MG63 (cell line): Measurements from ENCODE around the gene ARHGEF28. TPM values are rescaled to one million over a fixed set of nuclear protein-coding genes. Genes with fewer than 3 reads are reported as not detected.

Experiments used
- DNase-seq: peaks from one replicate; pipeline ENCODE4 v3.0.0-alpha.2; 2020
- H3K27me3 ChIP-seq: fragments of 250-450 bp; sonication (Bioruptor Pico); 2 replicates; pipeline ENCODE4 v1.5.1; 2020; ENCODE audit warnings: mild to moderate bottlenecking, moderate library complexity
- H3K36me3 ChIP-seq: fragments of 250-450 bp; sonication (Bioruptor Pico); 2 replicates; pipeline ENCODE4 v1.5.1; 2020; ENCODE audit warnings: mild to moderate bottlenecking, moderate library complexity
- H3K4me3 ChIP-seq: fragments of 250-450 bp; sonication (Bioruptor Pico); 2 replicates; pipeline ENCODE4 v1.5.1; 2020; ENCODE audit warnings: mild to moderate bottlenecking, moderate library complexity
- H3K9me3 ChIP-seq: fragments of 250-450 bp; sonication (Bioruptor Pico); 2 replicates; pipeline ENCODE4 v1.5.1; 2020; ENCODE audit warnings: mild to moderate bottlenecking, moderate library complexity
- total RNA-seq: library from RNA; depleted of rRNA; stranded (reverse); fragments of >200 nt; shearing (Covaris generic); gene quantifications from 2 replicates; pipeline ENCODE4 v1.2.3, GENCODE V29; 2014; ENCODE audit warnings: low replicate concordance

ARHGEF28 gene
- total RNA-seq, 1 experiment from 2014 or later = 7.6 TPM

DNA sequence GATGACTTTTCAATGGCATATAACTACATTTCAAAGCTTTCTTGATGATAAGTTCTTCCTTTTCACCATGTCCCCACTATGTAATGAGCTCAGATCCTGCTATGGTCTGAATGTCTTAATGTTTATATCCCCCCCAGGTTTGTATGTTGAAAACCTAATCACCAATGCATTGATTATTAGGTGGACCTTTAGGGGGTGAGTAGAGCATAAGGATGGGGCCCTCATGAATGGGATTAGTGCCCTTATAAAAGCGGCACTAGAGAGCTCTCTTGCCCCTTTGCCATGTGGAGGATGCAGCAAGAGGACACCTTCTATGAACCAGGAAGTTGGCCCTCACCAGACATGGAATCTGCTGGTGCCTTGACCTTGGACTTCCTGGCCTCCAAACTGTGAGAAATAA lies 316.8 kb downstream of the ARHGEF28 start:
- peaks cover 6% of the 10 kb centered on the region for H3K9me3 ChIP-seq
- no peak for DNase-seq
- H3K4me3 ChIP-seq = no peak overlapping the region
- H3K36me3 ChIP-seq = peaks cover 26% of the 10 kb centered on the region
- no peaks in the 10 kb centered on the region for H3K27me3 ChIP-seq

DNA sequence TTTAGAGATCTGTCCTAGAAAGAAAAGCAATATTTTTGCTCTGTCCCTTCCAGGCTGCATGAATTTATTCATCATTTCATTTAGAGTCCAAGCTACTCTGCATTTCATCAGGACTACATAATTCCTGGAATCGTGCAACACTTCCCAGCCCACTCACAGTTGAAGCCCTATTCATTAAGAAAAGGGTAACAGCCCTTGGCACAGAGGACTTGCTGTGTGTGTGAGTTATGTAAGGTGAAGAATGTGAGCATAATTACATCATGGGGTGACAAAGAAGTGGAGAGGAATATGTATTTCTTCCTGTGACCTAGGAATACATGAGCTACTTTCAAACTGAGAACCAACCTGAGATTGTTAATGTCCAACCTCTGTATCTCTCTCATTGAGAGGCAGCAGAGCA lies 317.4 kb downstream of the ARHGEF28 start:
- Histone ChIP-seq H3K36me3 (peaks cover 26% of the 10 kb centered on the region), H3K9me3 (peaks cover 6% of the 10 kb centered on the region), H3K4me3 (no peak overlapping the region), H3K27me3 (no peaks in the 10 kb centered on the region)
- no peak for DNase-seq

DNA sequence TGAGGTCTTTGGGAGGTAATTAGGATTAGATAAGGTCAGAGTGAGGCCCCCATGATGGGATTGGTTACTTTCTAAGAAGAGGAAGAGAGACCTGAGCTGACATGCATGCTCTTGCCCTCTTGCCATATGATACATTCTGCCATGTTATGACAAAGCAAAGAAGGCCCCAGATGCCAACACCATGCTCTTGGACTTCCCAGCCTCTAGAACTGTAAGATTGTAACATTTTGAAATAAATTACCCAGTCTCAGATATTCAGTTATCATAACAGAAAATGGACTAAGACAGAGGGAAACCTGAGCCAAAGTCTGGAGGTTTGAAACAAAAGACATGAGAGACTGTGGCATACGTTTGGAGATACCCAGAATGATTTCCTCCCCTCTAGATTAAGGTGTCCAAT lies 318.6 kb downstream of the ARHGEF28 start:
- no peak for DNase-seq

GRCh38 chr5:73945505-73945904 lies 319.5 kb downstream of the ARHGEF28 start:
- peaks cover 6% of the 10 kb centered on the region for H3K9me3 ChIP-seq
- no peak for DNase-seq
- peaks cover 25% of the 10 kb centered on the region for H3K36me3 ChIP-seq
- H3K4me3 ChIP-seq = no peak overlapping the region
- H3K27me3 ChIP-seq = no peaks in the 10 kb centered on the region

More for the DNA sequence above, 318.6 kb downstream of the ARHGEF28 start:
- Histone ChIP-seq H3K36me3 (peaks cover 26% of the 10 kb centered on the region), H3K4me3 (no peak overlapping the region), H3K27me3 (no peaks in the 10 kb centered on the region), H3K9me3 (peaks cover 6% of the 10 kb centered on the region)

DNA sequence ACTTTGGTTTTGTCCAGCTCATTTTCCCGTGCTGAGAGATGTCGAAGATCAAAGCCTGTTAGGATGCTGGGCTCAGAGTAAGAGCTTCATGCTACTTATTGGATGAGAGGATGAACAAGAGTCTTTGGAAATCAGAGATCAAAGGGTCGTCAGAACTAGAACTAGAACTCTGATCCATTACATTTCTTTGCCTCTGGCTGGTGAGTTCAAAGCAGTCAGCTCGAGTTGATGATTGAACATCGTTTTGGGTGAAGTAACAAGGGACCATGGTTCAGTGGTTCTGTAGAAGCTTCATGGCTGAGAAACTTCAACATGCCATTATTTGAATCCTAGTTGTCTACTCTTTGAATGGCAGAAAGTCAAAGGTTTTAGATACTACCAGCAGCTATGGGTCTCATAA lies 320.3 kb downstream of the ARHGEF28 start:
- H3K4me3 ChIP-seq = no peak overlapping the region
- peaks cover 6% of the 10 kb centered on the region for H3K9me3 ChIP-seq
- DNase-seq = no peak
- peaks cover 17% of the 10 kb centered on the region for H3K36me3 ChIP-seq
- no peaks in the 10 kb centered on the region for H3K27me3 ChIP-seq

DNA sequence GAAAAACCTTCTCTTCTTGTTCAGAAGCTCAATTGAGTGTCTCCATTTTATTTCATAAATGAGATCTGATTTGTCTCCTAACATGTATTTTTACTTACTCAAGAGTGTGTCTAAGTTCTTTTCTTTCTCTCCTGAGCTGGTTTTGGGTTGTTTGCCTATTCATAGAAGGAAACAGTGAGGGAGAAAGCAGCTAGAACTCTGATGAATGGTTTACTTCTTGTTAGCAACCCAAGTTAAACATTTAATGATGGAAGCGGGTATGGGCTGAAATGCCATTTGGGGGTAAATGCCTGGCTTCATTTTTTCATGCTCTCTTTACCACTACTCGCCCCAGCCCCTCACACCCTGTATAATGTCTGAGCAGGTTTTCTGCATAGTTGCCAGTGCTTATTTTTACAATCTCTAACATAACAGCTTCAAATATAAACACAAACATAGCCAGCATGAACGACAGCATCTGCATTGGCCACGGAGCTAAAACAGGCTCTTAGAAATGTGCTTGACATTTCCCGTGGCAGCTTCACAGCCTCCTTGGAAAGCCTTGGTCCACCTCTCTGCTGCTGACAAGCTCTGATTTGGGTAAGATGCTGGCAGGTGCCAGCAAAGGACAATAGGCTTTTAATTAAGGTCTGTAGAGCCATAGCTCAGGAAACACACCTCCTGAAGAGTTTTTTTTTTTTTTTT lies 321.1 kb downstream of the ARHGEF28 start:
- no peak for DNase-seq
- peaks cover 13% of the 10 kb centered on the region for H3K36me3 ChIP-seq
- H3K27me3 ChIP-seq = no peaks in the 10 kb centered on the region
- H3K9me3 ChIP-seq = peaks cover 6% of the 10 kb centered on the region
- H3K4me3 ChIP-seq = no peak overlapping the region

DNA sequence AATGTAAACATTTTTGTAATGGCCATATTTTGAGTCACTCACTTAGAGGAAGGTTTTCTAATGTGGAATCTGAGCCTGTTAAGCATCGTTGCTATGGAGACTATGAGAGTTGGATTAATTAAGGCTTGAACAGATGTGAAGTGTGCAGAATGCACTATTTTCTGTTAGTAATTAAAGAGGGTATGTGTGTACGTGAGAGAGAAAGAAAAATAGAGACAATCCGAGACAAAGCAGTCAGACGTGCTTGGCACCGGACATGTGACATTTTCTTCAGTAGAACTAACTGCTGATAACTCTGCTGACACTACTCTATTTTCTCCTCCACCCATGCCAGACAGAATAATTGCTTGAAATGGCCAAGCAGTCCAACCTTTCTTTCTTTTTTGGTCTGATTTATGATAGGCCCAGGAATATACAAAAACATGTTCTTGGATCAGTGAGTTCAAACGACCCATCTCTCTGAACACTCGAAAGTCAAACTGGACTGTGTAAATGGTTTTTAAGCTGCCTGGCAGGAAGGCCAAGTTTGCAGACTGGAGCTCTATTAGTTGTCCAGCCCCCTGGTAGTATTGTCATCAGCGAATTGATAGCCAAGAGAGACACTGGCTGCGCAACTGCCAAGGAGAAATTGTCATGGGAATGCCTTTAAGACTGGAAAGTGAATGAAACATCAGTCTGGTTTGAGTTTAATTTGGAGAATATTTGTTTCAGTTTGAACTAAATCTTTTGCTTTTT lies 322.1 kb downstream of the ARHGEF28 start:
- peaks cover 5% of the 10 kb centered on the region for H3K36me3 ChIP-seq
- H3K27me3 ChIP-seq = no peaks in the 10 kb centered on the region
- H3K4me3 ChIP-seq = no peak overlapping the region
- DNase-seq = no peak
- H3K9me3 ChIP-seq = peaks cover 4% of the 10 kb centered on the region; the same call in 1 of the 2 replicates

GRCh38 chr5:73948720-73949119 lies 322.7 kb downstream of the ARHGEF28 start:
- no peak for DNase-seq
- H3K27me3 ChIP-seq = no peaks in the 10 kb centered on the region
- no peaks in the 10 kb centered on the region; the same call in 1 of the 2 replicates for H3K36me3 ChIP-seq
- peaks cover 4% of the 10 kb centered on the region; the same call in 1 of the 2 replicates for H3K9me3 ChIP-seq
- no peak overlapping the region for H3K4me3 ChIP-seq

DNA sequence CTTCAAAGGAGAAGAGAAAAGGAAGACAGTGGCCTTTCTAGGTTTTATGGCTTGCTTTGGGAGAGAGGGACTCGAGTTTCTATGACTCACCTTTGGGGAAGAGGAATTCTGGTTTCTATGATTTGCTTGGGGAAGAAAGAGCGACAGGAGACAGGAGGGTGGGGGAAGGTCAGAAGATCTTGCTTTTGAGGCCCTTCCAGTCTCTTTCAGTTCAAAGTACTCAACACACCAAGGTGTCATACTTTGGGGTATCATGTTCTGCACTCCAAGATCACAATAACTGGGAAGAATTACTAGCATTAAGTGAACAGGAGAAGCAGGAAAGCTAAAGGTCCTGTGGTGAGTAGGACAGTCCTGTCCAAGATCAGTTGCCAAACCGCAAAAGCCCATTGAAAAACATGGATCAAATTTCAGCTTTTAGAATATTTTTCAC lies 324.5 kb downstream of the ARHGEF28 start:
- no peak for DNase-seq
- no peaks in the 10 kb centered on the region for H3K9me3 ChIP-seq
- no peaks in the 10 kb centered on the region for H3K36me3 ChIP-seq
- H3K4me3 ChIP-seq = no peak overlapping the region
- H3K27me3 ChIP-seq = no peaks in the 10 kb centered on the region

- Histone ChIP-seq H3K36me3 (no peaks in the 10 kb centered on the region), H3K27me3 (no peaks in the 10 kb centered on the region), H3K9me3 (no peaks in the 10 kb centered on the region), H3K4me3 (no peak overlapping the region)
- DNase-seq = no peak
Measured at GRCh38 chr5:73950912-73951430, 325.0 kb downstream of the ARHGEF28 start.

- Histone ChIP-seq H3K36me3 (no peaks in the 10 kb centered on the region), H3K9me3 (no peaks in the 10 kb centered on the region), H3K4me3 (no peak overlapping the region), H3K27me3 (no peaks in the 10 kb centered on the region)
- DNase-seq = no peak
Measured at GRCh38 chr5:73952872-73953271, 326.9 kb downstream of the ARHGEF28 start.

DNA sequence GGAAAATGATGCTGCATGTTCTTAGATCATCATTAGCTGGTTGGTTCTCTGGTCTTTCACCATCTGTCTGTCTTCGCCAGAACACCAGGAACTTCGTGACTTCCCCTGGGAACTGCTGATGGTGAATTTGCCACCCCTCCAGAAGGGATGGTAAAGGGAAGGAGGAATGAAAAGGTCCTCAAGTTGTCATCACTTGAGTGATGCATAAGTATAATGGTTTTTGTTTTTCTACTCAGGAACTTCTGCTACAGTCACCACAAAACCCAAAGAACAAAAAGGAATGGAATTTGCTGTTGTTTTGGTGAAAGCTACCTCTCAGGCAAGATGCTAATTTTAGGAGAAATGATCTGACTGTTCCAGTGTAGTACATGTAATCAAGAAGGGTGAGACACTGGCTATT lies 328.4 kb downstream of the ARHGEF28 start:
- no peak overlapping the region for H3K4me3 ChIP-seq
- H3K9me3 ChIP-seq = no peaks in the 10 kb centered on the region
- no peak for DNase-seq
- H3K36me3 ChIP-seq = no peaks in the 10 kb centered on the region
- no peaks in the 10 kb centered on the region for H3K27me3 ChIP-seq

DNA sequence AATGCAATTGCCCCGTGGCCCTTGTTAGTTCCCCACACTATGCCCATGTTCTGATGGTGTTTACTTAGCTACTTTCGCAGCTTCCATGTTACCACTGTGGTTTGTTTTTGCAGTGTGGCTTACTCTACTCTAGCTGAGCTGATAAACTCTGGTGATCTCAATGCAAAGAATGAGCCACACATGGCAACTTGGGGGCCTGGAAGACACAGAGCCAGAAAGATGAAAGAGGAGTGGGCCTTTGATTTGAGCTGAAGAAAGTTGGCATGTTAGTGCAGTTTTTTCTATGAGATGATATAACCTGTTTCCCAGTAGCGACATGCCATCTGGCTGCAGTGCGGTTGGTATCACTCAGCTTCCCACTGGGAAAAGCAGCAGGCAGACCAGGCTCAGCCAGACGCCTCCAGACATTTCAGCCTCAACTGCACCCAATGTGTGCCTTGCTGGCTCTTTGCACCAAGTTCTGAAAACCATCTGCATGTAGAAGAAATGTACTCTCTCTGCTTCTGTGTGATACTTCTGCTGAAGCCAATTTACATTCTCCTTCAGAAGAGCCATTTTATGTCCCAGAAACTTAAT lies 329.4 kb downstream of the ARHGEF28 start:
- Histone ChIP-seq H3K27me3 (no peaks in the 10 kb centered on the region), H3K9me3 (no peaks in the 10 kb centered on the region), H3K36me3 (no peaks in the 10 kb centered on the region), H3K4me3 (no peak overlapping the region)
- DNase-seq = no peak

- no peak for DNase-seq
- Histone ChIP-seq H3K27me3 (no peaks in the 10 kb centered on the region), H3K4me3 (no peak overlapping the region), H3K9me3 (no peaks in the 10 kb centered on the region), H3K36me3 (no peaks in the 10 kb centered on the region)
Measured at GRCh38 chr5:73957397-73958001, 331.5 kb downstream of the ARHGEF28 start.

DNA sequence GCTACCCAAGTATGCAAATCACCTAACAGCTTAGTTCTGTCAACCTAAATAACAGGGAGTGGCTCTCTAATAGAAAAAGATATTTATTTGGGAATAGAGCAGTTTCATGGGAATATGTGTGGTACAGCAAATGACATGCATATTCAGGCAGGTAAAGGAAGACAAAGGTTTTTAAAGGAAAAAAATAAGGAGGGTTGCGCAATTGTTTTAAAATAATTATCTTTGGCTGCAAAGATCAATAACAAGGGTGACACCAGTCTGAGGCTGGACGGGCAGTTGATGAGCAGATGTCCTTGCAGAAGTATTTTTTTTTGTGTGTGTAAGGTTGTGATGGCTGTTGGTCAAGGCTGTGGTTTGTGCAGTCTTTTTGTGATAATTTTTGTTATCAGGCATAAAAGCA lies 332.0 kb downstream of the ARHGEF28 start:
- DNase-seq = no peak
- Histone ChIP-seq H3K9me3 (no peaks in the 10 kb centered on the region), H3K27me3 (no peaks in the 10 kb centered on the region), H3K36me3 (no peaks in the 10 kb centered on the region), H3K4me3 (no peak overlapping the region)

DNA sequence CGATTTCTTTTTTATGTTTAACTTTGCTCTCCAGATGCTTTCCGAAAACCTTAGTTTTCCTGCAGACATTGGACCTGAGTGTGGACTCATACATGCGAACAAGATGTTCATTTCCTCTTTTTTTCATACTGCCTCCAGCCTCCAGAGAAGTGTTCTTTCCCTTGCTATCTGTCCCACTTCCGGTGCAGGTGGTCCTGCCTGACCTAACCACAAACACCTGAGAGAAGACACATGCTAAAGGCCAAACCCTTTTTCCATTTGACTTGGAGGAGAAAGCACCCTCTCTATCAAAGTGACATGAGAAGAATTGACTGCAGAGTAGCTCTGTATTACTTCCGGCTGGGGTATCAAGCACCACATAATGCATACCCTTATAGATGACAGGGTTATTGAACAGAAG lies 334.0 kb downstream of the ARHGEF28 start:
- Histone ChIP-seq H3K9me3 (no peaks in the 10 kb centered on the region), H3K36me3 (no peaks in the 10 kb centered on the region), H3K4me3 (no peak overlapping the region), H3K27me3 (no peaks in the 10 kb centered on the region)
- DNase-seq = no peak

- H3K4me3 ChIP-seq = no peak overlapping the region
Measured at GRCh38 chr5:73960426-73960825, 334.4 kb downstream of the ARHGEF28 start.

More at GRCh38 chr5:73960426-73960825, 334.4 kb downstream of the ARHGEF28 start:
- DNase-seq = no peak
- Histone ChIP-seq H3K36me3 (no peaks in the 10 kb centered on the region), H3K27me3 (no peaks in the 10 kb centered on the region), H3K9me3 (no peaks in the 10 kb centered on the region)
